Adrenal gland (tissue), 12 donors: ENCODE measurements around the gene AQP3. TPM values are rescaled to one million over a fixed set of nuclear protein-coding genes. Genes with fewer than 3 reads are reported as not detected.
"Not testable (repeated sequence)": the region's sequence is repeated elsewhere in the genome, so short reads cannot be mapped to it uniquely, and the experiment has no call there.

ENCODE experiments used
- DNase-seq, 7 donors: peaks; one replicate each; pipeline ENCODE4 v3.0.0-alpha.2; 2019 to 2020
- H3K27ac ChIP-seq, 5 donors: fragments of 200-600 bp; sonication (generic) in 4 of 5; 1 replicate in 3 of 5; 2 replicates in 2 of 5; pipeline versions ENCODE4 v1.5.1 to v1.8.0; 2016 to 2020; ENCODE audit warnings: mild to moderate bottlenecking in 1 of 5
- H3K27me3 ChIP-seq: fragments of 200-600 bp; 2 replicates; pipeline ENCODE4 v1.8.0; 2021
- H3K36me3 ChIP-seq, 2 donors: fragments of 200-600 bp; replicated peaks in 1 of 2; 1 replicate in 1 of 2; 2 replicates in 1 of 2; pipeline versions ENCODE4 v1.5.1 to v1.8.0; 2018 to 2022
- H3K4me1 ChIP-seq, 2 donors: fragments of 200-600 bp; replicated peaks in 1 of 2; 1 replicate in 1 of 2; 2 replicates in 1 of 2; pipeline versions ENCODE4 v1.5.1 to v1.8.0; 2018 to 2021
- H3K4me3 ChIP-seq, 4 donors: fragments of 200-600 bp; sonication (generic) in 3 of 4; one replicate each; pipeline ENCODE4 v1.5.1; 2016 to 2018
- H3K9me3 ChIP-seq, 3 donors: fragments of 200-600 bp; sonication (generic) in 1 of 3; replicated peaks in 1 of 3; 1 replicate in 2 of 3; 2 replicates in 1 of 3; pipeline versions ENCODE4 v1.5.1 to v1.8.0; 2016 to 2021
- CTCF ChIP-seq, 6 experiments: fragments of 450-650 bp in 4 of 6; fragments of 200-600 bp in 2 of 6; sonication (generic) in 1 of 6; IDR thresholded peaks; 1 replicate in 5 of 6; 2 replicates in 1 of 6; pipeline versions ENCODE4 v1.5.1 to v1.8.0; 2016 to 2021; ENCODE audit warnings: antibody characterized with exemption in 6 of 6, mild to moderate bottlenecking in 2 of 6, moderate library complexity in 1 of 6
- POLR2A ChIP-seq, 2 donors: fragments of 450-650 bp; IDR thresholded peaks; one replicate each; pipeline ENCODE4 v1.6.1; 2017; ENCODE audit warnings: antibody characterized with exemption in 2 of 2, mild to moderate bottlenecking in 2 of 2, moderate library complexity in 1 of 2
- WGBS, 4 donors: extraction: QIAGEN DNeasy Blood & Tissue Kit in 2 of 4; methylation state at CpG; one replicate each; pipeline versions ENCODE4 v1.1.5 to v1.1.7; 2013 to 2017; 5-methylcytosine and 5-hydroxymethylcytosine counted together
- intact Hi-C, 2 donors: fragments of 100-400 bp; cut with DNase I; formaldehyde crosslinking; loops; one replicate each; pipeline versions ENCODE4 v1.14.1 to v1.15.0; 2022 to 2023
- polyA plus RNA-seq, 3 donors: library from polyadenylated mRNA; stranded (reverse); fragments of 200-250 nt in 2 of 3; fragments of 350-450 nt in 1 of 3; fragmentation: Illumina TruSeq in 1 of 3; extraction: RNeasy Lipid Tissue Mini Kit (QIAGEN cat#74804) in 1 of 3; gene quantifications; one replicate each; pipeline ENCODE4 v1.2.3, GENCODE V29; 2013 to 2014
- total RNA-seq, 9 donors: library from RNA; depleted of rRNA in 4 of 9; stranded (reverse); fragments of >200 nt in 4 of 9; fragments of 120-200 nt in 1 of 9; fragmentation: NEBNext Ultra II Directional in 1 of 9; extraction: Animal tissue kit (Norgen Biotek cat#: 25700) in 1 of 9; gene quantifications; one replicate each; pipeline versions ENCODE4 v1.1.0 to v1.2.4, GENCODE V29; 2013 to 2023
- donor health status: healthy with polysubstance abuse.
- donor health status: Bipolar disorder and iron deficiency.
- donor health status: DM: yes; HTN: yes; CAD: no.
- donor health status: DM: no; HTN: no; CAD: no.
- donor health status: DM: no; HTN: no; CAD: no.
- donor health status: DM: yes; HTN: yes; CAD: no.

Gene AQP3
- total and polyA plus RNA-seq, 12 donors = 0.88 to 17.9 (median 2.3) TPM

- intact Hi-C loops = no loop called here
- H3K36me3 ChIP-seq = no peaks in the 10 kb centered on the region
- no peak overlapping the region for H3K4me3 ChIP-seq
- H3K4me1 ChIP-seq = no peaks in the 10 kb centered on the region
- TF ChIP-seq POLR2A (IDR thresholded peaks at IDR 0.05) = no peak
- WGBS, 4 donors = 58 to 67% (median 59%) methylated on average over 3 of the region's 3 CpGs
- H3K9me3 ChIP-seq = no peaks in the 10 kb centered on the region
- H3K27ac ChIP-seq = no peak overlapping the region
- H3K27me3 ChIP-seq = no peaks in the 10 kb centered on the region
- no peak for DNase-seq
These were observed 18.0 kb downstream of the AQP3 start for GRCh38 chr9:33429256-33429985.

GRCh38 chr9:33426843-33427293 is 20.5 kb downstream of the AQP3 start:
- no peaks in the 10 kb centered on the region for H3K4me1 ChIP-seq
- TF ChIP-seq POLR2A (IDR thresholded peaks at IDR 0.05) (no peak), CTCF (IDR thresholded peaks at IDR 0.05) (no peak)
- H3K27ac ChIP-seq = no peak overlapping the region
- no peaks in the 10 kb centered on the region for H3K27me3 ChIP-seq
- H3K36me3 ChIP-seq = no peaks in the 10 kb centered on the region
- no peak overlapping the region for H3K4me3 ChIP-seq
- 86 to 96% (median 88%) methylated on average over 2 to 7 of the region's 7 CpGs for WGBS, 4 donors
- no peaks in the 10 kb centered on the region for H3K9me3 ChIP-seq
- DNase-seq = no peak
- intact Hi-C loops = no loop called here

GRCh38 chr9:33425128-33425533 is 22.3 kb downstream of the AQP3 start:
- no peaks in the 10 kb centered on the region for H3K9me3 ChIP-seq
- 37 to 94% (median 76%) methylated on average over 4 of the region's 4 CpGs for WGBS, 4 donors
- TF ChIP-seq POLR2A (IDR thresholded peaks at IDR 0.05) (no peak), CTCF (IDR thresholded peaks at IDR 0.05) (no peak)
- no peaks in the 10 kb centered on the region for H3K36me3 ChIP-seq
- no peak overlapping the region for H3K27ac ChIP-seq
- no peak overlapping the region for H3K4me3 ChIP-seq
- DNase-seq = no peak
- no peaks in the 10 kb centered on the region for H3K27me3 ChIP-seq
- intact Hi-C loops = no loop called here
- no peaks in the 10 kb centered on the region for H3K4me1 ChIP-seq

GRCh38 chr9:33424492-33424891 is 22.9 kb downstream of the AQP3 start:
- H3K4me3 ChIP-seq, intact Hi-C loops, DNase-seq, H3K4me1 ChIP-seq, H3K9me3 ChIP-seq, H3K36me3 ChIP-seq, H3K27me3 ChIP-seq, H3K27ac ChIP-seq: not testable (repeated sequence)
- 93 to 100% (median 95%) methylated on average over 6 of the region's 6 CpGs for WGBS, 4 donors

GRCh38 chr9:33424043-33424442 is 23.4 kb downstream of the AQP3 start:
- H3K9me3 ChIP-seq, DNase-seq, H3K4me3 ChIP-seq, H3K4me1 ChIP-seq, H3K27ac ChIP-seq, H3K36me3 ChIP-seq, intact Hi-C loops, H3K27me3 ChIP-seq: not testable (repeated sequence)
- 81 to 83% (median 82%) methylated on average over 2 to 7 of the region's 7 CpGs; no CpG with 5 or more reads in 1 of the 4 donors for WGBS, 4 donors
